Mucosa of stomach (tissue), 1 donor: ENCODE measurements around the gene KRT1.

Experiments
- H3K27me3 ChIP-seq: one replicate; pipeline ENCODE4 v1.7.0; 2013; ENCODE audit warnings: mild to moderate bottlenecking, low read length; ENCODE audit not compliant: control insufficient read depth, insufficient read depth
- H3K36me3 ChIP-seq: one replicate; pipeline ENCODE4 v1.7.0; 2013; ENCODE audit warnings: low read length; ENCODE audit not compliant: control insufficient read depth, insufficient read depth
- H3K4me1 ChIP-seq: one replicate; pipeline ENCODE4 v1.7.0; 2013; ENCODE audit warnings: mild to moderate bottlenecking, low read length; ENCODE audit not compliant: control insufficient read depth, insufficient read depth
- H3K4me3 ChIP-seq: one replicate; pipeline ENCODE4 v1.7.0; 2013; ENCODE audit warnings: low read length
- H3K9ac ChIP-seq: one replicate; pipeline ENCODE4 v1.7.0; 2013; ENCODE audit warnings: mild to moderate bottlenecking, low read length, moderate library complexity
- H3K9me3 ChIP-seq: one replicate; pipeline ENCODE4 v1.7.0; 2013; ENCODE audit warnings: mild to moderate bottlenecking, low read length, moderate library complexity; ENCODE audit not compliant: control insufficient read depth
- donor health status: Pancreatic carcinoma.

Gene KRT1

GRCh38 chr12:52697058-52697582 lies 16.9 kb upstream of the KRT1 start:
- Histone ChIP-seq H3K4me1 (peaks cover 16% of the 10 kb centered on the region), H3K27me3 (peaks cover 22% of the 10 kb centered on the region), H3K9ac (no peak overlapping the region), H3K9me3 (no peaks in the 10 kb centered on the region), H3K4me3 (no peak overlapping the region), H3K36me3 (no peaks in the 10 kb centered on the region)

- Histone ChIP-seq H3K4me1 (peaks cover 16% of the 10 kb centered on the region), H3K4me3 (no peak overlapping the region), H3K9ac (no peak overlapping the region), H3K27me3 (peaks cover 28% of the 10 kb centered on the region), H3K36me3 (no peaks in the 10 kb centered on the region), H3K9me3 (no peaks in the 10 kb centered on the region)
Observed at GRCh38 chr12:52696588-52696987, 16.4 kb upstream of the KRT1 start.

- Histone ChIP-seq H3K27me3 (peaks cover 43% of the 10 kb centered on the region), H3K9ac (no peak overlapping the region), H3K4me3 (no peak overlapping the region)
Observed at GRCh38 chr12:52695039-52695438, 14.8 kb upstream of the KRT1 start.

GRCh38 chr12:52694151-52694550 lies 13.9 kb upstream of the KRT1 start:
- Histone ChIP-seq H3K27me3 (peaks cover 42% of the 10 kb centered on the region), H3K4me1 (peaks cover 20% of the 10 kb centered on the region), H3K4me3 (no peak overlapping the region), H3K36me3 (no peaks in the 10 kb centered on the region), H3K9me3 (no peaks in the 10 kb centered on the region), H3K9ac (no peak overlapping the region)

More at GRCh38 chr12:52695039-52695438, 14.8 kb upstream of the KRT1 start:
- peaks cover 26% of the 10 kb centered on the region for H3K4me1 ChIP-seq
- H3K9me3 ChIP-seq, result no peaks in the 10 kb centered on the region
- H3K36me3 ChIP-seq, result no peaks in the 10 kb centered on the region

GRCh38 chr12:52693261-52693660 lies 13.1 kb upstream of the KRT1 start:
- no peaks in the 10 kb centered on the region for H3K9me3 ChIP-seq
- peaks cover 11% of the 10 kb centered on the region for H3K4me1 ChIP-seq
- H3K27me3 ChIP-seq, result peaks cover 47% of the 10 kb centered on the region
- H3K4me3 ChIP-seq, result no peak overlapping the region
- no peak overlapping the region for H3K9ac ChIP-seq
- H3K36me3 ChIP-seq, result no peaks in the 10 kb centered on the region

GRCh38 chr12:52692254-52692653 lies 12.0 kb upstream of the KRT1 start:
- Histone ChIP-seq H3K9me3 (no peaks in the 10 kb centered on the region), H3K27me3 (peaks cover 46% of the 10 kb centered on the region), H3K9ac (no peak overlapping the region), H3K4me3 (no peak overlapping the region), H3K36me3 (no peaks in the 10 kb centered on the region), H3K4me1 (peaks cover 16% of the 10 kb centered on the region)

GRCh38 chr12:52691841-52692150 lies 11.6 kb upstream of the KRT1 start:
- Histone ChIP-seq H3K4me3 (no peak overlapping the region), H3K9me3 (no peaks in the 10 kb centered on the region), H3K36me3 (no peaks in the 10 kb centered on the region), H3K9ac (no peak overlapping the region), H3K4me1 (peaks cover 16% of the 10 kb centered on the region), H3K27me3 (peaks cover 43% of the 10 kb centered on the region)

- H3K9ac ChIP-seq, result no peak overlapping the region
- H3K27me3 ChIP-seq, result peaks cover 41% of the 10 kb centered on the region
- no peaks in the 10 kb centered on the region for H3K9me3 ChIP-seq
- H3K4me3 ChIP-seq, result no peak overlapping the region
- H3K36me3 ChIP-seq, result no peaks in the 10 kb centered on the region
- H3K4me1 ChIP-seq, result peaks cover 16% of the 10 kb centered on the region
Observed at GRCh38 chr12:52691076-52691840, 11.1 kb upstream of the KRT1 start.

- Histone ChIP-seq H3K27me3 (peaks cover 37% of the 10 kb centered on the region), H3K9me3 (no peaks in the 10 kb centered on the region), H3K4me1 (peaks cover 16% of the 10 kb centered on the region), H3K36me3 (no peaks in the 10 kb centered on the region), H3K9ac (no peak overlapping the region), H3K4me3 (no peak overlapping the region)
Observed at GRCh38 chr12:52690351-52691075, 10.3 kb upstream of the KRT1 start.

GRCh38 chr12:52689936-52690335 lies 9.7 kb upstream of the KRT1 start:
- H3K4me3 ChIP-seq, result no peak overlapping the region
- no peak overlapping the region for H3K9ac ChIP-seq
- no peaks in the 10 kb centered on the region for H3K9me3 ChIP-seq
- H3K4me1 ChIP-seq, result peaks cover 16% of the 10 kb centered on the region
- H3K36me3 ChIP-seq, result no peaks in the 10 kb centered on the region
- peaks cover 37% of the 10 kb centered on the region for H3K27me3 ChIP-seq

GRCh38 chr12:52689239-52689638 lies 9.0 kb upstream of the KRT1 start:
- no peak overlapping the region for H3K4me3 ChIP-seq
- no peak overlapping the region for H3K9ac ChIP-seq
- no peaks in the 10 kb centered on the region for H3K36me3 ChIP-seq
- H3K9me3 ChIP-seq, result no peaks in the 10 kb centered on the region
- H3K27me3 ChIP-seq, result peaks cover 37% of the 10 kb centered on the region
- peaks cover 16% of the 10 kb centered on the region for H3K4me1 ChIP-seq

GRCh38 chr12:52688481-52688880 lies 8.3 kb upstream of the KRT1 start:
- H3K36me3 ChIP-seq, result no peaks in the 10 kb centered on the region
- peaks cover 37% of the 10 kb centered on the region for H3K27me3 ChIP-seq
- peaks cover 16% of the 10 kb centered on the region for H3K4me1 ChIP-seq
- H3K9ac ChIP-seq, result no peak overlapping the region
- no peaks in the 10 kb centered on the region for H3K9me3 ChIP-seq
- H3K4me3 ChIP-seq, result no peak overlapping the region
